Astrocyte (in vitro differentiated cells and primary cell): ENCODE results near the gene CDH26.

ENCODE experiments used
- EZH2 ChIP-seq: IDR thresholded peaks from 2 replicates; pipeline ENCODE4 v1.6.1; 2012; ENCODE audit warnings: mild to moderate bottlenecking, low read length, inconsistent platforms; ENCODE audit not compliant: insufficient read depth
- TF ChIP-seq, protein P1 (sequence below): IDR thresholded peaks from 2 replicates; pipeline ENCODE4 v1.5.1; 2011; ENCODE audit warnings: low read depth, mild to moderate bottlenecking, inconsistent platforms, low read length, moderate library complexity; ENCODE audit not compliant: insufficient read depth

- TF ChIP-seq, protein P1, sequence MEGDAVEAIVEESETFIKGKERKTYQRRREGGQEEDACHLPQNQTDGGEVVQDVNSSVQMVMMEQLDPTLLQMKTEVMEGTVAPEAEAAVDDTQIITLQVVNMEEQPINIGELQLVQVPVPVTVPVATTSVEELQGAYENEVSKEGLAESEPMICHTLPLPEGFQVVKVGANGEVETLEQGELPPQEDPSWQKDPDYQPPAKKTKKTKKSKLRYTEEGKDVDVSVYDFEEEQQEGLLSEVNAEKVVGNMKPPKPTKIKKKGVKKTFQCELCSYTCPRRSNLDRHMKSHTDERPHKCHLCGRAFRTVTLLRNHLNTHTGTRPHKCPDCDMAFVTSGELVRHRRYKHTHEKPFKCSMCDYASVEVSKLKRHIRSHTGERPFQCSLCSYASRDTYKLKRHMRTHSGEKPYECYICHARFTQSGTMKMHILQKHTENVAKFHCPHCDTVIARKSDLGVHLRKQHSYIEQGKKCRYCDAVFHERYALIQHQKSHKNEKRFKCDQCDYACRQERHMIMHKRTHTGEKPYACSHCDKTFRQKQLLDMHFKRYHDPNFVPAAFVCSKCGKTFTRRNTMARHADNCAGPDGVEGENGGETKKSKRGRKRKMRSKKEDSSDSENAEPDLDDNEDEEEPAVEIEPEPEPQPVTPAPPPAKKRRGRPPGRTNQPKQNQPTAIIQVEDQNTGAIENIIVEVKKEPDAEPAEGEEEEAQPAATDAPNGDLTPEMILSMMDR: no peak
- no peak for TF ChIP-seq EZH2
These were observed 99.9 kb downstream of the CDH26 start for GRCh38 chr20:60057866-60058807.
